ENCODE measurements around the gene EHMT1. TPM values are rescaled to one million over a fixed set of nuclear protein-coding genes. Genes with fewer than 3 reads are reported as not detected.

The EHMT1 gene
- total and polyA plus RNA-seq, 2 of the 13 experiments (the other 11 are each of a cell fraction or from before 2014, with no cell fraction given), result 23.0 to 27.1 TPM

DNA sequence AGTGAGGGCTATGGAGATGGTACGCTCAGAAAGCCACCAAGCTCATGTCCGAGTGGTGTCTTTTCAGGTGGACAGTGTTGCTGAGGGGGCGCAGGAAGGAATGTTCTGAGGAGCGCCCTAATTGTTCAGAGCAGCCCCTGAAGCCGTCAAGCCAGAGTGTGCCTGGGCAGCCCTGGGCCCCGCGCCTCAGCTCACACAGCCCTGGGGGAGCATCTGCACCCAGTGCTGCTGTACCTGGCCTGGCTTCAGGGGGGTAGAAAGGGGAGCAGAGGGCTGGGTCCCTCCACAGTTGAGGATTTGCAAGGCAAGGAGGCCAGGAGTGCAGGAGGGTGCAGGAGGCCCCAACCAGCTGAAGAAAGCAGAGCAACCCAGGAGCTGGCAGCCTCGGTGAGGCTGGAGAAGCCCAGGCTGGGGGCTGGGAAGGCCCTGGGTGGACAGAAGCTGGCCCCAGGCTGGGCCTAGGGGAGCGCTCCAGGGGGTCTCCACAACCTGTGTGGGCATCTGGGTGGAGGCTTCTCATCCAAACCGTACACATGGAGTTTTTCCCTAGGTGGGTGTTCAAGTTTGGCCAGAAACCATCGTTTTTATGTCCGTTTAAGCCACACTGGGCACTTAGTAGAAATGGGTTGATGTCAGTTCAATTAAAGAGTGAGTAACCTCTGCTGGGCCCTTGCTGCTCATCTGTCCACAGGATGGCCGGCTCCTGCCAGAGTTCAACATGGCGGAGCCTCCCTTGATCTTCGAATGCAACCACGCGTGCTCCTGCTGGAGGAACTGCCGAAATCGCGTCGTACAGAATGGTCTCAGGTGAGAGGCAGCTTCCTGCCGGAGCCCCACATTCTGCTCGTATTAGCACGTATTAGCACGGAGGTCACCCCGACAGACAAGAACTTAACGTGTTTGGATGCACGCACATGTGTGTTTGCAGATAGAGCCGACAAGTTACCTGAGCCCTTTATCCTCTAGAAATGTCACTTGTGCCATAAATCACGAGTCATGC is 196.8 kb downstream of the EHMT1 start (continued):
- TF ChIP-seq ERF (CRISPR knock-in tag; IDR thresholded peaks at IDR 0.05), result no peak

DNA sequence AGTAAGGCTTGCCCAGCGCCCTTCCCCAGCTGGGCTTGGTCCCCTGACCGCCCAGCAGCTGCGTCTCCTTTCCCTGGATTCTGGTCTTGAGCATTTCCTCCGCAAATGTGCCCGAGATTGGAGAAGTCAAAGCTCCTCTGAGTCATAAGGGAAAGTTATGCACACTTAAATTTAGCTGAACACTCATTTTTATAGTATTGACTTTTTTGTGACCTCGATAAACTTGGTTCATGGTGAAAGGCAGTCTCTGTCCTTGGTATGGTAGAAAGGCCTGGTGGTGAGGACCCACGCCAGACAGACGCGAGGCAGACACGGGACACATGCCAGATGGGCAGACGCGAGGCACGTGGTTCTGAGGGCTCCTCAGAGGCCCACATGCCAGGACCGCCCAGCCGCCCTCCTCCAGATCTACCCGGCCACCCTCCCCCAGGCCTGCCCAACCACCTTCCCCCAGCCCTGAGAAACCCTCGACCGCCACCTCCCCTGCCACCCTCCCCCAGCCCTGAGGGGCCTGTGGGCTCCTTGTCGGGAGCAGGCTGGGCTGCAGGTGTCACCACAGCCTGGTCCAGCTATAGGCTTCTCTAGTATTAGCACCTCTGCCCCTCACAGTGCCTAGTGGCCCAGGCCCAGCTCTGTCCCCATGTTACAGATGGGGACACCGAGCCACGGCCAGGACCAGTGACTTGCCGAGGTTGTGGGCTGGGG is 197.9 kb downstream of the EHMT1 start:
- ChIA-PET POLR2A (no interaction called here), CTCF (ENCODE audit: low intra/inter-chr PET ratio, low total read pairs) (no interaction called here)
- in situ Hi-C loops (cut with HindIII; ENCODE audit: extremely low pct_ligation_motif_present, low pct_unique_long_range_greater_than_20kb), result no loop called here
- 97% methylated on average over 19 of the region's 22 CpGs for WGBS (ENCODE audit: low lambda C conversion rate)
- Histone ChIP-seq H3K36me3 (replicated peaks in 1 of 2; ENCODE audit: control insufficient read depth in 1 of 2, insufficient read depth in 2 of 2, low read length in 2 of 2) (peaks cover 33 to 53% of the 10 kb centered on the region in 2 experiments), H3K9ac (ENCODE audit: insufficient read depth, low read depth, low read length) (no peak overlapping the region), H4K20me1 (ENCODE audit: insufficient read depth, low read length) (no peaks in the 10 kb centered on the region), H3K4me2 (ENCODE audit: low read depth, low read length) (no peak overlapping the region), H3K4me1 (ENCODE audit: insufficient read depth, low read length) (no peaks in the 10 kb centered on the region), H3K79me2 (ENCODE audit: insufficient read depth, low read length) (no peaks in the 10 kb centered on the region), H3K9me3 (ENCODE audit: low read length) (no peaks in the 10 kb centered on the region), H3K27me3 (ENCODE audit: control insufficient read depth in 1 of 2, insufficient read depth in 2 of 2, low read length in 2 of 2) (no peaks in the 10 kb centered on the region), H3K4me3 (replicated peaks in 1 of 3; ENCODE audit: insufficient read depth in 1 of 3, low read depth in 2 of 3, low read length in 3 of 3) (no peak overlapping the region), H2AFZ (ENCODE audit: low read length) (no peak overlapping the region), H3K27ac (ENCODE audit: extremely low read length, insufficient read depth, low read length) (no peak overlapping the region)
- DNase-seq (ENCODE audit: low spot score) (no peak), ATAC-seq (no peak), FAIRE-seq (no peak)
- intact Hi-C loops (cut with micrococcal nuclease; ENCODE audit: unreplicated experiment), result no loop called here
- BruUV-seq (replicated peaks), result no TSS peak
- TF ChIP-seq ZNF34 (CRISPR knock-in tag; IDR thresholded peaks at IDR 0.05; ENCODE audit: borderline replicate concordance), result no peak
- no peak for TF ChIP-seq TCF12 (IDR thresholded peaks at IDR 0.05)
- no peak for TF ChIP-seq TCF12 (CRISPR knock-in tag; IDR thresholded peaks at IDR 0.05)
- TF ChIP-seq ZNF777 (CRISPR knock-in tag; IDR thresholded peaks at IDR 0.05), result no peak
- TF ChIP-seq, protein P1, sequence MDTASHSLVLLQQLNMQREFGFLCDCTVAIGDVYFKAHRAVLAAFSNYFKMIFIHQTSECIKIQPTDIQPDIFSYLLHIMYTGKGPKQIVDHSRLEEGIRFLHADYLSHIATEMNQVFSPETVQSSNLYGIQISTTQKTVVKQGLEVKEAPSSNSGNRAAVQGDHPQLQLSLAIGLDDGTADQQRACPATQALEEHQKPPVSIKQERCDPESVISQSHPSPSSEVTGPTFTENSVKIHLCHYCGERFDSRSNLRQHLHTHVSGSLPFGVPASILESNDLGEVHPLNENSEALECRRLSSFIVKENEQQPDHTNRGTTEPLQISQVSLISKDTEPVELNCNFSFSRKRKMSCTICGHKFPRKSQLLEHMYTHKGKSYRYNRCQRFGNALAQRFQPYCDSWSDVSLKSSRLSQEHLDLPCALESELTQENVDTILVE (CRISPR knock-in tag; IDR thresholded peaks at IDR 0.05), result no peak
- TF ChIP-seq, protein P2, sequence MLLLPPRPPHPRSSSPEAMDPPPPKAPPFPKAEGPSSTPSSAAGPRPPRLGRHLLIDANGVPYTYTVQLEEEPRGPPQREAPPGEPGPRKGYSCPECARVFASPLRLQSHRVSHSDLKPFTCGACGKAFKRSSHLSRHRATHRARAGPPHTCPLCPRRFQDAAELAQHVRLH (CRISPR knock-in tag; IDR thresholded peaks at IDR 0.05; ENCODE audit: borderline replicate concordance, low read depth), result no peak
- no peak for TF ChIP-seq ZNF780A (CRISPR knock-in tag; IDR thresholded peaks at IDR 0.05)
- TF ChIP-seq ZNF589 (CRISPR knock-in tag; conservative IDR thresholded peaks at IDR 0.05), result no peak
- TF ChIP-seq MXI1 (IDR thresholded peaks at IDR 0.05; ENCODE audit: borderline replicate concordance, low read depth, low read length), result no peak
- TF ChIP-seq, protein P3, sequence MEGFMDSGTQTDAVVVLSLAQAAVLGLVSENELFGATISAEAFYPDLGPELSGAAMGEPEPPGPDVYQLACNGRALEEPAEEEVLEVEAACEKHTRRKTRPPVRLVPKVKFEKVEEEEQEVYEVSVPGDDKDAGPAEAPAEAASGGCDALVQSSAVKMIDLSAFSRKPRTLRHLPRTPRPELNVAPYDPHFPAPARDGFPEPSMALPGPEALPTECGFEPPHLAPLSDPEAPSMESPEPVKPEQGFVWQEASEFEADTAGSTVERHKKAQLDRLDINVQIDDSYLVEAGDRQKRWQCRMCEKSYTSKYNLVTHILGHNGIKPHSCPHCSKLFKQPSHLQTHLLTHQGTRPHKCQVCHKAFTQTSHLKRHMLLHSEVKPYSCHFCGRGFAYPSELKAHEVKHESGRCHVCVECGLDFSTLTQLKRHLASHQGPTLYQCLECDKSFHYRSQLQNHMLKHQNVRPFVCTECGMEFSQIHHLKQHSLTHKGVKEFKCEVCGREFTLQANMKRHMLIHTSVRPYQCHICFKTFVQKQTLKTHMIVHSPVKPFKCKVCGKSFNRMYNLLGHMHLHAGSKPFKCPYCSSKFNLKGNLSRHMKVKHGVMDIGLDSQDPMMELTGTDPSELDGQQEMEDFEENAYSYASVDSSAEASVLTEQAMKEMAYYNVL (CRISPR knock-in tag; IDR thresholded peaks at IDR 0.05; ENCODE audit: borderline replicate concordance), result no peak
- no peak for TF ChIP-seq XBP1 (CRISPR knock-in tag; IDR thresholded peaks at IDR 0.05)
- no peak for TF ChIP-seq MAFF (IDR thresholded peaks at IDR 0.05; ENCODE audit: low read depth, low read length)
- TF ChIP-seq ZNF251 (CRISPR knock-in tag; IDR thresholded peaks at IDR 0.05), result no peak
- TF ChIP-seq, protein P4, sequence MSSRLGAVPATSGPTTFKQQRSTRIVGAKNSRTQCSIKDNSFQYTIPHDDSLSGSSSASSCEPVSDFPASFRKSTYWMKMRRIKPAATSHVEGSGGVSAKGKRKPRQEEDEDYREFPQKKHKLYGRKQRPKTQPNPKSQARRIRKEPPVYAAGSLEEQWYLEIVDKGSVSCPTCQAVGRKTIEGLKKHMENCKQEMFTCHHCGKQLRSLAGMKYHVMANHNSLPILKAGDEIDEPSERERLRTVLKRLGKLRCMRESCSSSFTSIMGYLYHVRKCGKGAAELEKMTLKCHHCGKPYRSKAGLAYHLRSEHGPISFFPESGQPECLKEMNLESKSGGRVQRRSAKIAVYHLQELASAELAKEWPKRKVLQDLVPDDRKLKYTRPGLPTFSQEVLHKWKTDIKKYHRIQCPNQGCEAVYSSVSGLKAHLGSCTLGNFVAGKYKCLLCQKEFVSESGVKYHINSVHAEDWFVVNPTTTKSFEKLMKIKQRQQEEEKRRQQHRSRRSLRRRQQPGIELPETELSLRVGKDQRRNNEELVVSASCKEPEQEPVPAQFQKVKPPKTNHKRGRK (CRISPR knock-in tag; IDR thresholded peaks at IDR 0.05), result no peak
- TF ChIP-seq FLYWCH1 (CRISPR knock-in tag; IDR thresholded peaks at IDR 0.05), result no peak

Data from HepG2 (cell line).